T-helper 1 cell treated with Interleukin-12 subunit alpha and Interleukin-12 subunit beta and Interleukin-4 antibody, amounts not matched to agents 30 ng/mL and 1 ng/mL, for 36 hours (primary cell): ENCODE data around the gene SCMH1. TPM values are rescaled to one million over a fixed set of nuclear protein-coding genes. Genes with fewer than 3 reads are reported as not detected.

Experiments used
- intact Hi-C: fragments of 100-400 bp; cut with micrococcal nuclease; formaldehyde crosslinking; loops from one replicate; pipeline ENCODE4 v1.15.1; 2024
- total RNA-seq: library from RNA; stranded (reverse); gene quantifications from 2 replicates; pipeline ENCODE4 v1.2.3, GENCODE V29; 2022

The SCMH1 gene
- total RNA-seq, 1 donor from 2014 or later: 11.7 TPM

DNA sequence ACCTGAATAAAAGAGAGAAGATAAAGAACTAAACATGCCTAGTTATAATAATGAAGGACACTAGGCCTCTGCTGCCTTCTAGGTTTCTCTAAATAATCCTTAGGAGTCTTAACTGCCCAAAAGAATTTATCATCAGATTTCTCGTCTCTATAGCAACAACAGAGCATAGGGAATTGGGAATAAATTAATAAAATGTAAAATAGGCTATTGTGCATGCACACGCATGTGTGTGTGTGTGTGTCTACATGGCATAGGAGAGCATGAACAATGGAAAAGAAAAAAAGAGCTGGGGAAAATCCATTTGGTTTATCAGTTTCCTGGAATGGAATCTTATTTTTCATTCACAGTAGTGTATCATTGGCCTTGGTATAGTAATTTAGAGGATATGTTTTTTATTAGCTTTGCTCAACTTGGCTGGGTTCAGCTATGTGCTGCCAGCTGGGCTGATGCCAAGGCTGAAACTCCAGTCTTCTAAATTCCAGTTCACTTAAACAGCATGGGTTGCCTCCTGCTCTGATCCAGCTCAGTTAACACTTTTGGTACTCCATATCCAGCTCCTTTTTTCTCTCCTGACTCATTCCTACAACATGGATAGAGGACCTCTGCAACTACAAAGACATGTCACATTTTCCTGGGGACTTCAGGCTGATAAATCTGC is 140.0 kb downstream of the SCMH1 start:
- intact Hi-C loops: no loop called here

DNA sequence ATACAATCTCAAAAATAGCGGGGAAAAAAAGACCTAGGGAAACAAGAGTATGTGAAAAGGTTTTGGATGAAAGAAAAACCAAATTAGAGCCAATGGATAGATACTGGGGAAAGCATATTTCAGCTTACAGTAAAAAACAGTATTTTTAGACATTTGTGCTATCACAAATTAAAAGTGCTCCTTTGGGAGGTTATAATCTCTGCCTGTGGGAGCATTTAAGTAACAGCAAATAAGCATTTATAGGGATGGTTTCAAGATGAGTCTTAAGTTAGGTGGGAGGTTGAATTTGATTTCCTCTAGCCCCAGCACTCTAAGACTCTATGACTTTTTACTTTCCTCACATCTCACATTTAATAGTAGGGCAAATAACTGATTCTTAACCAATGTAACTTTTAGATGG is 141.0 kb downstream of the SCMH1 start:
- intact Hi-C loops: no loop called here

DNA sequence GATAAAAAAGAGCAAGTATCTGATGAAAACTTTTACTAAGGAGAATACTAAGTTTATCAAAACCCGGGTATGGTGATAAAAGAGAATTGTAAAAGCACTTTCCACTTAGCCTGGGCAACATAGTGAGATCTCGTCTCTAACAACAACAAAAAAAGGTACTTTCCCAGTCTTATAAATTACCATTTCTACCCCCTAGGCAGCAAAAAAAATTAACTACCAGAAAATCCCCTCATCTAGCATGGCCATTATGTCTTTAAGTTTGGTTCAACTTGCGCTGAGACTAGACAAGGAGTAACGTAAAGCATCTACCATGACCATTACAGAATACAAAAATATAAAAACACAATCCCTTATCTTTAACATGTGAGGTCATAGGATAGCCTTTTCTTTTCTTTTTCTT is 141.9 kb downstream of the SCMH1 start:
- intact Hi-C loops: no loop called here

DNA sequence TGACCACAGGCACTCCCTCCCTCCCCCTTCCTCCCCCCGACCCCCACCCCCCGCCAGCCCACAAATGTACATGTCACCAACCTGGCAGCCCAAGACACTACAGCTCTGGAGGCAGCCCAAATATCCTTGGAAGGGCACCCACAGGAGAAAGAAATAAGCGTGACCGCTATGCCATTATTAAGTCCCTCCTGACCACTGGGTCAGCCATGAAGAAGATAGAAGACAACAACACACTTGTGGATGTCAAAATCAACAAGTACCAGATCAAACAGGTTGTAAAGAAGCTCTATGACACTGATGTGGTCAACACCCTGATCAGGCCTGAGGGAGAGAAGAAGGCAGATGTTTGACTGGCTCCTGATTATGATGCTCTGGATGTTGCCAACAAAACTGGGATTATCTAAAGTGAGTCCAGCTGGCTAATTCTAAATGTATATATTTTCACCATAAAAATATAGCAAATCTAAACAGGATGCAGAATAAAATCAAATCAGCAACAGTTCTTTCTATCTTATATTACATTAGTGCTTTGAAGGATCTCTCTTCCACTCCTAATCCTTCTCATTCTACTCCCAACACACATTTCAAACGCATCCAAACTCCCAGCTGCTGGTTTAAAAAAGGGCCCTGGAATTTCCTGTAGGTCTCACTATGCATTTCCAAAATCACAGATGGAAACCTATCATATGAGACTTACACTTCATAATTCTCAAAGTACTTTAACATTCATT is 143.2 kb downstream of the SCMH1 start:
- intact Hi-C loops: no loop called here

DNA sequence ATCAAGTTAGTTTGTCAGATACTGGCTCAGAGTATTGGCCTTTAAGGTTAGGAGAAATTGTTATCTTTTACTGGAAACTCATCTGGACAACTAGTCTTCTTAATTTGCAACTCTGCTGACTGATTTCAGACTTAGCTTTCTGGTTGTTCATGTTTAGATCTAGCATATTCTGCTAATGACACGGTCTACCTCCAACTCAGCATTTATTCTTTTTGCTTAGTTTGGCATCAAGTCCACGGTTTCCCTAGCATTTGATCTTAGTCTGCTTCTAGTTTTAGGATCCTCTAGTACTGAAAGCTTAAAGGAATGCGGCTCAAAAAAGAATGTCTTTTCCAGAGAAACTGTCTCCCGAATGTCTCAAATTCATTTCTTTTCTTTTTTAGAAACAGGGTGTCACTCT is 145.0 kb downstream of the SCMH1 start:
- intact Hi-C loops: no loop called here

DNA sequence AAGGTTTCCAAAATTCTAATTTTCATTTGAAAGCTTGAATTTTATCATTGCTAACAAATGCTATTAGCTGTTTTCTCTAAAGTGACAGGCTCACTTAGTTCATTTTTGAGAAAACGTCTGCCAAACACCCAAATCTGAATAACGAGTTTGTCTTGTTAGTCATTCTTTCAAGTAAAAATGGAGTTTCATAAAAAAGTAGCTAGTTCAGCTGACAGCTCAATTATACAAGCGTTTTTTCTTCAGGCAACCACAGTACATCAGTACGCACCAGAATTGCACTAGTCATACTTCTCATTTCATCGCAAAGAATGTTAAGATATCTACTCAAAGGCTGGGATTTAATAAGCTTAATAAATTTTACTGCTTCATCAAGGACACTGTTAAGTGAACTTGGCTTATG is 148.3 kb downstream of the SCMH1 start:
- intact Hi-C loops: no loop called here

GRCh38 chr1:41086921-41087320 is 155.2 kb downstream of the SCMH1 start:
- intact Hi-C loops: no loop called here

DNA sequence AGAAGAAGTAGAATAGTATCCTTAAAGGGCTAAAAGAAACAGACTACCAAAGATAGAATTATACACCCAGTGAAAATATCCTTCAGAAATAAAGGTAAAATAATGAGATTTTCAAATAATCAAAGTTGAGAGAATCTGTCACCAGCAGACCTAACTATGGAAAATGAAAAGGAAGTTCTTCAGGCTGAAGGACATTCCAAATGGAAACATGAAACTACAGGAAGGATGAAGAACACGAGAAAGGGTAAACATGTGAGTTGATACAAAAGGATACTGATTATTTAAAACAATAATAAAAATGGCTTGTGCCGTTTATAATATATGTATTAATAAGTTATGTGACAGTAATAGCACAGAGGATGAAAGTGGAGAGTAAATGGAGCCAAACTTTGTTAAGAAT is 163.5 kb downstream of the SCMH1 start:
- intact Hi-C loops: no loop called here

DNA sequence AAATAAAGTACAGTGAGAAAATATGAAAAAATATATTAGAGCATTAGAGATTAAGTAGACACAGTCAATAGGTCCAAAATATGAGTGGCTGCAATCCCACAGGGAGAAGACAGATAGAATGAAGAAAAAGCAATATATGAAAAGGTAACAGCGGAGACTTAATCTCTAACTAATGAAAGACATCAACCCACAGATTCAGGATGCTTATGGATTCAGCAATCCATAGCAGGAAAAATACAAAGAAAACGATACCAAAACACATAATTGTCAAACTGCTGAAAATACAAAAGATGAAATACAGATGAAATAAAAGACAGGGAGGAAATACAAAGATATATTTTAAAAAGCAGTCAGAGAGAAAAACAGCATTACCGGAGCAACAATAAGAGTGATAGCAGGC is 163.9 kb downstream of the SCMH1 start:
- intact Hi-C loops: no loop called here

DNA sequence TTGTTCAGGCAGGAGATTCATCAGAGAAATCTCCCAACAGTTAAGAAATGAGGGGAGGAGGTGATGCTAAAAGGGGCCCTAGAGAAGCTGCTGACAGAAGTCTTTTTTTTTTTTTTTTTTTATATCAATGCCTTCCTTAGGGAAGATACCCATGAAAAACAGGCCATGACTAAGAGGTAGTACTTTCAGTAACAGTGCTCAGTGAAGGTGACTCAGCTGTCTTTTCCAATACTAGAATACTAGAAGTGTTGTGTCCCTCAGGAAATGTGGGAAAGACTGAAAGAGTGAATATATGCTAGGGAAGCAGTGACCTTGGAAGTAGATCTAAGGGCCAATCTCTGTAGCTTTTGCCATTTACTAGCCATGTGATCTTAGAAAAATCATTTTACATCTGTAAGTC is 168.1 kb downstream of the SCMH1 start:
- intact Hi-C loops: no loop called here

DNA sequence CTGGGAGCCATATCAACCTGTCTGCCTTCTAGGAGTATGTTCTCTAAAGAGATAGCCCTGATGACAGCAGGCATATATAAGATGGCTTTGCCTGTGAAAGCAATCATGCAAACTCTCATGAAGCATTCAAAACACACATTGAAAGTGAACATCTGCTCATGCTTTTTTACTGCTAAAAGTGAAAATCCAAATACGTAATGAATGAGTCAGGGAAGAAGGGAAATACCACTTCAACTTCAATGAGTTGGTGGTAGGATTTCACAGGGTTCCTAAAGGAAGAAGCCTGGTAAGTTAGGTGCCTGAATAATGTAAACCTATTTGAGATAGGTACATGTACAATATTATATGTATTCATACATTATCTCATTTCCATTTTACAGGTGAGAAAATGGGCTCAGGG is 170.1 kb downstream of the SCMH1 start:
- intact Hi-C loops: no loop called here

- intact Hi-C loops: no loop called here
Observed at GRCh38 chr1:41056907-41057306, 185.2 kb downstream of the SCMH1 start.

- intact Hi-C loops: no loop called here
Observed at GRCh38 chr1:41053316-41053715, 188.8 kb downstream of the SCMH1 start.

DNA sequence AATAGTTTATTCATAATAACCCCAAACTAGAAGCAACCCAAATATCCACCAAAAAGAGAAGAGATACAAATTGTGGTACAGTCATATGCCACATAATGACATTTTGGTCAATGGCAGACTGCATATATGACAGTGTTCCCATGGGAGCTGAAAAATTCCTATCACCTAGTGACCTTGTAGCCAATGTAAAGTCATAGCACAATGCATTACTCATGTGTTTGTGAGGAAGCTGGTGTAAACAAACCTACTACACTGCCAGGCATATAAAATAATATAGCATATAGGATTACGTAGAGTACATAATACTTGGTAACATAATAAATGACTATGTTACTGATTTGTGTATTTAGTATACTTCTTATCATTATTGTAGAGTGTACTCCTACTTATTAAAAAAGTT is 191.1 kb downstream of the SCMH1 start:
- intact Hi-C loops: no loop called here

DNA sequence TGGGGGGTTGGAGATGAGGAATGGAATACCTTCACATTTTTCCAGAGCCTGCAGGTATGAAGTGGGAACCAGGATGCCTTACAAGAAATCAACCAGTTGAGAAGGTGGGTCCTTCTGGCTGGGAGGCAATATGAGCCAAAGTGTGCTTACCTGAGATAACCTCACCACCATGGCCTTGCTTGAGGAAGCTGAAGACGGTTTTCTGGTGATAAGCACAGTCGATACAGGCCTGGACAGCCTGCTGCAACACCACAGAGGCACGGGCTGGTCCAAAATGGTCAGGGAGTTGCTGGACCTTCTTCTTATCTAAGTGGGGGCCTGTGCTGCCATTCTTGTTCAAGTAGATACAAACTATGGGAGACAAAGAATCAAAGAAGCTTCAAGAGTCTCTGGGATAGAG is 193.6 kb downstream of the SCMH1 start:
- intact Hi-C loops: no loop called here

- intact Hi-C loops: no loop called here
Observed at GRCh38 chr1:41046347-41046775, 195.7 kb downstream of the SCMH1 start.

GRCh38 chr1:41045740-41046139 is 196.4 kb downstream of the SCMH1 start:
- intact Hi-C loops: no loop called here

DNA sequence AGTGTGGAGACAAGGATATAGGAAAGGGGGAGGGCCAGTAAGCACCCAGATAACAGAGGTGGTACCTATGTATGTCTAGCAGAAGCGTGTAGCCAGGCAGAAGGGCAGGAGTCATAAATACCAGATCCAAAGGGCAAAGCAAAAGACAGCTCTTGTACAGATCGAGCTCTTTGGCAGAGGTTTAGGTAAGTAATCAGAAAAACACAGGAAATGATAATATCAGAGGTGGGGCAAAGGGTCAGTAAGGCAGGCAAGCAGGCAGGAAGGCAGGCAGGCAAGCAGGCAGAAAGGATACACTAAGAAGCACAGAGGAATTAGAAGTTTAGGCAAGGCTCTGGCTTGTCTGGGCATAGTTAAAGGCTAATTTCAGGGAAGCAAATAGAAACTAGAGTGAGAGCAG is 197.9 kb downstream of the SCMH1 start:
- intact Hi-C loops: no loop called here

- intact Hi-C loops: no loop called here
Observed at GRCh38 chr1:41041614-41042270, 200.4 kb downstream of the SCMH1 start.

GRCh38 chr1:41038110-41038509 is 204.0 kb downstream of the SCMH1 start:
- intact Hi-C loops: no loop called here

- intact Hi-C loops: no loop called here
Observed at GRCh38 chr1:41037116-41037903, 204.8 kb downstream of the SCMH1 start.

DNA sequence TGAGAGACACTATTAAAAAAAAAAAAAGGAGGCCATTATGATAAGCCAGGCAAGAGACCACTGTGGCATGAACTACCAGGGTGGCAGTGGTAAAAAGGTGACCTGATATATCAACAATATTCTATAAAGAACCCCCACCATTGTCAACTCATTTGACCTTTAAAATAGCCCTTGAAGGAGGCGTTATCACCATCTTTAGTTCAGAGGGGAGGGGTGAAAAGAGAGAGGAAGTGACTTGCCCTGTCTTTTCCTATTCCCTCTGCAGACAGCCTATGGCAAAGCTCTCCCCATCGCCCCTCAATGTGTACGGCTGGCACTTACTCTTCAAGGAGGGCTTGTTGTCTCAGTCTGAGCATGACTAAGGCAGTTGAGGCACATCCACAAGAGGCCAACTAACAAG is 208.8 kb downstream of the SCMH1 start:
- intact Hi-C loops: no loop called here
